Lower lobe of right lung (tissue), 2 donors: Measurements from ENCODE around the gene TLCD1. TPM values are rescaled to one million over a fixed set of nuclear protein-coding genes. Genes with fewer than 3 reads are reported as not detected.

ENCODE experiments used
- ATAC-seq, 2 donors: fragments of 200-7000 bp; cut with Tn5 transposase; one replicate each; pipeline ENCODE4 v1.9.1; 2020 to 2022; ENCODE audit warnings: mild to moderate bottlenecking in 2 of 2, moderate library complexity in 2 of 2
- DNase-seq: peaks from one replicate; pipeline ENCODE4 v3.0.0-alpha.2; 2020
- H3K27ac ChIP-seq: fragments of 200-600 bp; one replicate; pipeline ENCODE4 v1.8.0; 2022
- H3K27me3 ChIP-seq: fragments of 200-600 bp; one replicate; pipeline ENCODE4 v1.8.0; 2022; ENCODE audit warnings: low read depth
- H3K36me3 ChIP-seq: fragments of 200-600 bp; one replicate; pipeline ENCODE4 v1.8.0; 2022; ENCODE audit warnings: mild to moderate bottlenecking
- H3K4me1 ChIP-seq: fragments of 200-600 bp; one replicate; pipeline ENCODE4 v1.8.0; 2022
- H3K4me3 ChIP-seq: fragments of 200-600 bp; one replicate; pipeline ENCODE4 v1.8.0; 2022; ENCODE audit warnings: mild to moderate bottlenecking
- H3K9me3 ChIP-seq: fragments of 200-600 bp; one replicate; pipeline ENCODE4 v1.8.0; 2022
- intact Hi-C: fragments of 100-400 bp; cut with DNase I; formaldehyde crosslinking; loops from one replicate; pipeline ENCODE4 v1.11.0; 2022
- total RNA-seq: library from RNA; stranded (reverse); fragmentation: NEBNext Ultra II Directional; extraction: Animal tissue kit (Norgen Biotek cat#: 25700); gene quantifications from one replicate; pipeline ENCODE4 v1.2.1, GENCODE V29; 2021
- TF ChIP-seq, protein P1 (sequence below): fragments of 200-600 bp; IDR thresholded peaks from one replicate; pipeline ENCODE4 v1.8.0; 2022; ENCODE audit warnings: antibody characterized with exemption, mild to moderate bottlenecking
- donor health status: DM: no; HTN: yes; CAD: no; lungs with severe emphysema.

The TLCD1 gene
- total RNA-seq, 1 donor from 2014 or later, result 19.8 TPM

DNA sequence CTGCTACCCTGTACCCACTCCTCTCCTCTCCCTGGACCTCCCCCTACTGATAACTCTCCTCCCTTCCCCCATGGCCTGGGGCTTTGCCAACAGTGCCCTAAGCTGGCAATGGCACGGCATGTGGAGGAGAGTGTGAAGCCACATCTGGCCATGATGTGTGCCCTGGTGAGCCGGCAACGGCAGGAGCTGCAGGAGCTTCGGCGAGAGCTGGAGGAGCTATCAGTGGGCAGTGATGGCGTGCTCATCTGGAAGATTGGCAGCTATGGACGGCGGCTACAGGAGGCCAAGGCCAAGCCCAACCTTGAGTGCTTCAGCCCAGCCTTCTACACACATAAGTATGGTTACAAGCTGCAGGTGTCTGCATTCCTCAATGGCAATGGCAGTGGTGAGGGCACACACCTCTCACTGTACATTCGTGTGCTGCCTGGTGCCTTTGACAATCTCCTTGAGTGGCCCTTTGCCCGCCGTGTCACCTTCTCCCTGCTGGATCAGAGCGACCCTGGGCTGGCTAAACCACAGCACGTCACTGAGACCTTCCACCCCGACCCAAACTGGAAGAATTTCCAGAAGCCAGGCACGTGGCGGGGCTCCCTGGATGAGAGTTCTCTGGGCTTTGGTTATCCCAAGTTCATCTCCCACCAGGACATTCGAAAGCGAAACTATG is 23.0 kb upstream of the TLCD1 start:
- TF ChIP-seq, protein P1, sequence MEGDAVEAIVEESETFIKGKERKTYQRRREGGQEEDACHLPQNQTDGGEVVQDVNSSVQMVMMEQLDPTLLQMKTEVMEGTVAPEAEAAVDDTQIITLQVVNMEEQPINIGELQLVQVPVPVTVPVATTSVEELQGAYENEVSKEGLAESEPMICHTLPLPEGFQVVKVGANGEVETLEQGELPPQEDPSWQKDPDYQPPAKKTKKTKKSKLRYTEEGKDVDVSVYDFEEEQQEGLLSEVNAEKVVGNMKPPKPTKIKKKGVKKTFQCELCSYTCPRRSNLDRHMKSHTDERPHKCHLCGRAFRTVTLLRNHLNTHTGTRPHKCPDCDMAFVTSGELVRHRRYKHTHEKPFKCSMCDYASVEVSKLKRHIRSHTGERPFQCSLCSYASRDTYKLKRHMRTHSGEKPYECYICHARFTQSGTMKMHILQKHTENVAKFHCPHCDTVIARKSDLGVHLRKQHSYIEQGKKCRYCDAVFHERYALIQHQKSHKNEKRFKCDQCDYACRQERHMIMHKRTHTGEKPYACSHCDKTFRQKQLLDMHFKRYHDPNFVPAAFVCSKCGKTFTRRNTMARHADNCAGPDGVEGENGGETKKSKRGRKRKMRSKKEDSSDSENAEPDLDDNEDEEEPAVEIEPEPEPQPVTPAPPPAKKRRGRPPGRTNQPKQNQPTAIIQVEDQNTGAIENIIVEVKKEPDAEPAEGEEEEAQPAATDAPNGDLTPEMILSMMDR, result no peak
- Histone ChIP-seq H3K27ac (peak overlapping the region; percentile 94), H3K36me3 (peaks cover 43% of the 10 kb centered on the region), H3K4me3 (no peak overlapping the region), H3K9me3 (no peaks in the 10 kb centered on the region), H3K4me1 (peaks cover 72% of the 10 kb centered on the region), H3K27me3 (no peaks in the 10 kb centered on the region)
- DNase-seq (no peak), ATAC-seq (no peak)
- intact Hi-C loops, result no loop called here

DNA sequence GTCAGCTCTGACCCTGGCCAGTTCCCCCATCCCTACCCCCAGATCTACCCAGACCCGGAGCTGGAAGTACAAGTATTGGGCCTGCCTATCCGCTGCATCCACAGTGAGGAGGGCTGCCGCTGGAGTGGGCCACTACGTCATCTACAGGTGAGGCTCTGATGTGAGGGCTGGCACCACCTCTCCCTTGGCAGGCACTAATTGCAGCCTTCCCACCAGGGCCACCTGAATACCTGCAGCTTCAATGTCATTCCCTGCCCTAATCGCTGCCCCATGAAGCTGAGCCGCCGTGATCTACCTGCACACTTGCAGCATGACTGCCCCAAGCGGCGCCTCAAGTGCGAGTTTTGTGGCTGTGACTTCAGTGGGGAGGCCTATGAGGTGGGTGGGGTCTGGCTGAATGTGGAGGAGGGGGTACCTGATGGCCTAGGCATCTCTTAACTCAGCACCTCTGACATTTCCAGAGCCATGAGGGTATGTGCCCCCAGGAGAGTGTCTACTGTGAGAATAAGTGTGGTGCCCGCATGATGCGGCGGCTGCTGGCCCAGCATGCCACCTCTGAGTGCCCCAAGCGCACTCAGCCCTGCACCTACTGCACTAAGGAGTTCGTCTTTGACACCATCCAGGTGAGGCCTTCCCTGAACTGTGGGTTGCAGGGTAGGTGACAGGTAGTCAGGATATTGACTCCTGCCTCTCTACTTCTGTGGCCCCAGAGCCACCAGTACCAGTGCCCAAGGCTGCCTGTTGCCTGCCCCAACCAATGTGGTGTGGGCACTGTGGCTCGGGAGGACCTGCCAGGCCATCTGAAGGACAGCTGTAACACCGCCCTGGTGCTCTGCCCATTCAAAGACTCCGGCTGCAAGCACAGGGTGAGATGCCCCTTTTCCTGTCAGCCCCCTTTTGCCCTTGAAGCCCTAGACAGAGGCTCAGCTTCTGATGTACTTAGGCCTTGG is 22.0 kb upstream of the TLCD1 start:
- no peak for DNase-seq
- Histone ChIP-seq H3K4me1 (peaks cover 77% of the 10 kb centered on the region), H3K4me3 (peak overlapping the region; percentile 14), H3K9me3 (no peaks in the 10 kb centered on the region), H3K27me3 (no peaks in the 10 kb centered on the region), H3K27ac (peak overlapping the region; percentile 94), H3K36me3 (peaks cover 43% of the 10 kb centered on the region)
- no peak for ATAC-seq
- TF ChIP-seq, protein P1, result no peak
- intact Hi-C loops, result no loop called here

DNA sequence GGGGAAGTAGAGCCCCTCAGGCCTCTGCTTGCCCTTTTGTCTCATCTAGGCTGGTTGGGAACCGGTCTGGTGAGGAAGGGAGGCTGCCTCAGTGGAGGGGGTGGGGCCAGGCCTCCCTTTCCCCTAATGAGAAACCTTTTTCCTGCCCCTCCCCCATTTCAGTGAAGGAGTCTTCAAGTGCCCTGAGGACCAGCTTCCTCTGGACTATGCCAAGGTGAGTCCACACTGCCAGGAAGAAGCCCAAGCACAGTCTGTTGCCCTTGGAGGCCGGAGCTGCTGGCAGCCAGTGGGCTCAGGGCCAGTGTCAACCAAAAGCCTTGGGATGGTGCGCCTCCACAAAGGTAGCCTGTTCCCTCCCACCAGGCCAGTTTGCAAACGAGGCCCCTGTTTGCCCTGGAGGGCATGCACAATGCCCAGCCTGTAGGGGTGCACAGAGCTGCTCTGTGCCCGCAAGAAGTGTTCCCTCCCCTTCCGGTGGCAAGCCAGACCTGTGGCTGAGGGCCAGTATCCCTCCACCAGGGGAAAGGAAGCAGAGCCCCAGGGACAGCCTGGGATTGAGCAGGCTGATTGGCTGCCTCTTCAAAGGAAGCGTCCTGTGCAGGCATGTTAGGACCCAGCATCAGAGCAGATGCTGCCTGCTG is 21.1 kb upstream of the TLCD1 start:
- ATAC-seq (peak; percentile 49 to 56), DNase-seq (peak; percentile 85)
- intact Hi-C loops, result no loop called here
- Histone ChIP-seq H3K27ac (peak overlapping the region; percentile 94), H3K9me3 (no peaks in the 10 kb centered on the region), H3K4me1 (peaks cover 78% of the 10 kb centered on the region), H3K4me3 (peak overlapping the region; percentile 74), H3K36me3 (peaks cover 43% of the 10 kb centered on the region), H3K27me3 (no peaks in the 10 kb centered on the region)
- TF ChIP-seq, protein P1, result no peak

DNA sequence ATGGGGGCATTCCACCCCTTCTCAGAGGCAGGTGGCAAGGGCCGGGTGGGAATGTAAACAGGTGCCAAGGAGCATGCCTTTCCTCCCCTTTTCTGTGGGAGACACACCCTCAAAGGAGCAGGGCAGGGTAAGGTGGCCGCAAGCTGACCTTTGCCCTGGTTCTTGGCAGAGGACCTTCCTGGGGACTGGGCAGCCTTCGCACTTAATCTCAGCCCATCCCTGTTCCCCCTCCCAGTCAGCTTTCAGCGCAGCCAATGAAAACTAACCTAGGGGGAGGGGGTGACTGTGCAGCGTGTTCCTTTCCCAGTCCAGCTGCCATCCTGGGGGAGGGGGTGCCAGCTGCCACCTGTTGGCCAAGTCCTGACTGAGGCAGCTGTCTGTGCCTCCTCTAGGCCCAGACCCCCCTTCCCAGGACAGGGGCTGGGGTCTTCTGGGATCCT is 20.6 kb upstream of the TLCD1 start:
- peak overlapping the region; percentile 74 for H3K4me3 ChIP-seq
- H3K27ac ChIP-seq, result peak overlapping the region; percentile 94
- DNase-seq, result peak; percentile 83
- no peaks in the 10 kb centered on the region for H3K9me3 ChIP-seq
- ATAC-seq, result peak; percentile 44 to 53
- H3K27me3 ChIP-seq, result no peaks in the 10 kb centered on the region
- TF ChIP-seq, protein P1, result no peak
- peaks cover 83% of the 10 kb centered on the region for H3K4me1 ChIP-seq
- intact Hi-C loops, result no loop called here
- H3K36me3 ChIP-seq, result peaks cover 40% of the 10 kb centered on the region

DNA sequence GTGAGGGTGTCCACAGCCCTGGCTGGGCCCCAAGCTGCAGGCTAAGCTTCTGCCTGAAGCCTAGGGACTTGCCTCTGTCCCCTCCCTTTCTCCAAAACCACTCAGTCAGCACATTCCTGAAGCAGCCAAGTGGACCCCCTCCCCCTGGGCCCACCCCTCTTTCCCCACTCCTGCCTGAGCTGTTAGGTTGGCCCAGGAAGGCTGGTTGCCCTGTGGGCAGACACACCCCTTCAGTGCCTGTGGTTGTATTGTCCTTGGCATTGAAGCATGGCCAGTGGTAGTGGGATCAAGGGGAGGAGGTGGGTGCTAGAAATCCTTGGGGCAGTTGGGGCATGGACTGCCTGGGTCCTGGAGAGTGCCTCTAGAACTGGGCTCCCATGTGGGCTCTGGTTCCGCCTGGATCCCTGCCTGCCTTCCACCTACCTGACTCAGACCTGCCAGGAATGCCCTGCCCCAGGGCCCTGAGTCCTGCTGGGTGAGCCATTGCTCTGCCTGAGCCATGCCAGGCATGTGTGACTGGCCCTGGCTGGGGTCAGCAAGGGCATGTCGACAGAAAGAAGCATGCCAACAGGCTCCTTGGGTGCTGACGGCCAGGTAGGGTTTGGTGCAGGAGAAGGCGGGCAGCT is 19.9 kb upstream of the TLCD1 start:
- Histone ChIP-seq H3K27me3 (no peaks in the 10 kb centered on the region), H3K27ac (peak overlapping the region; percentile 94), H3K9me3 (no peaks in the 10 kb centered on the region), H3K4me1 (peaks cover 85% of the 10 kb centered on the region), H3K4me3 (peak overlapping the region; percentile 74), H3K36me3 (peaks cover 37% of the 10 kb centered on the region)
- DNase-seq (peak; percentile 62), ATAC-seq (peak; percentile 0 to 27)
- intact Hi-C loops, result no loop called here
- TF ChIP-seq, protein P1, result no peak
